GM12865 (cell line): ENCODE data around the gene TMA16.

ENCODE experiments used
- DNase-seq: peaks from one replicate; pipeline ENCODE4 v3.0.0; 2010; ENCODE audit warnings: low read depth
- H3K4me3 ChIP-seq: 2 replicates; pipeline ENCODE4 v1.5.1; 2011; ENCODE audit warnings: mild to moderate bottlenecking, low read depth, low read length, control low read depth
- TF ChIP-seq, protein P1 (sequence below): IDR thresholded peaks from 2 replicates; pipeline ENCODE4 v1.5.1; 2011; ENCODE audit warnings: low read length, control low read depth, low read depth, inconsistent platforms; ENCODE audit not compliant: insufficient read depth; ENCODE audit errors: missing control alignments

TMA16 gene

DNA sequence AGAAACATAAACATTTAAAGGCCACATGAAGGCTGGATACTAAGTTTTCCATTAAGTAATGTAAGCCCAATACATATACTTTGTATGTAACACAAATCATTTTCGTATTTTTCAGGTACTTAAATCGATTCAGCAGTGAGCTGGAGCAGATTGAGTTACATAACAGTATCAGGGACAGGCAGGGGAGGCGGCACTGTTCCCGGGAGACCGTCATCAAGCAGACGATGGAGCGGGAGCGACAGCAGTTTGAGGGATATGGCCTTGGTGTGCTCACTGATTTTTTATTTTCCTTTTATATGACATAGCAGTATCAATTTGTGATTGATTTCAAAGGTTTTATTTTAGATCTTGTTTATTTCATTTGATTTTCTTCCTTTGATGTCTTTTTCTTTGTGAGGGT lies 20.7 kb downstream of the TMA16 start:
- TF ChIP-seq, protein P1, sequence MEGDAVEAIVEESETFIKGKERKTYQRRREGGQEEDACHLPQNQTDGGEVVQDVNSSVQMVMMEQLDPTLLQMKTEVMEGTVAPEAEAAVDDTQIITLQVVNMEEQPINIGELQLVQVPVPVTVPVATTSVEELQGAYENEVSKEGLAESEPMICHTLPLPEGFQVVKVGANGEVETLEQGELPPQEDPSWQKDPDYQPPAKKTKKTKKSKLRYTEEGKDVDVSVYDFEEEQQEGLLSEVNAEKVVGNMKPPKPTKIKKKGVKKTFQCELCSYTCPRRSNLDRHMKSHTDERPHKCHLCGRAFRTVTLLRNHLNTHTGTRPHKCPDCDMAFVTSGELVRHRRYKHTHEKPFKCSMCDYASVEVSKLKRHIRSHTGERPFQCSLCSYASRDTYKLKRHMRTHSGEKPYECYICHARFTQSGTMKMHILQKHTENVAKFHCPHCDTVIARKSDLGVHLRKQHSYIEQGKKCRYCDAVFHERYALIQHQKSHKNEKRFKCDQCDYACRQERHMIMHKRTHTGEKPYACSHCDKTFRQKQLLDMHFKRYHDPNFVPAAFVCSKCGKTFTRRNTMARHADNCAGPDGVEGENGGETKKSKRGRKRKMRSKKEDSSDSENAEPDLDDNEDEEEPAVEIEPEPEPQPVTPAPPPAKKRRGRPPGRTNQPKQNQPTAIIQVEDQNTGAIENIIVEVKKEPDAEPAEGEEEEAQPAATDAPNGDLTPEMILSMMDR: no peak
- no peak for DNase-seq
- H3K4me3 ChIP-seq: no peak overlapping the region

DNA sequence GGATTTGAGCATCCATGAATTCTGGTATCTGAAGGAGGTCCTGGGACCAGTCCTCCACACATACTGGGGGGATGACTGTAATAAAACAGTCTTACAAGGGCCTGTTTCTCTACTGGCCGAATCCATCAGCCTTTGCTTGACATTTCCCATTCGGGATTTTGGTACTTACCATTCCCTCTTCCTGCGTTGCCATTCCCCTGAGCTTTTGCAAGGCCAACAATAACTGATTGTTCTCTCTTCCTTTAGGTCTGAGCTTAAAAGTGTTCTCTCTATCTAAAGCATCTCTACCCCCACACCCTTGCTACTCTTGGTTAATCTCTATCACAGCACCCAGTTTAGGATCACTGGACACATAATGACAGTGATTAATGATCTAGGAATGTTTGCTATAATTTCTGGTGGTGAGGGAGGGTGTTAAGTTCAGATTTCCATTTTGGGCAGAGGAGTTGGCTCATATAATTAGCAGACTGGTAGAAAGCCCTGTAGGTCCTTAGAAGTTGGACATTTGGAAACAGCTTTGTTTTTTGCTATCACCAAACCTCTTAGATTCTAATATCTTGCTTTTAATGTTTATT lies 29.4 kb downstream of the TMA16 start:
- TF ChIP-seq, protein P1: no peak
- DNase-seq: no peak

DNA sequence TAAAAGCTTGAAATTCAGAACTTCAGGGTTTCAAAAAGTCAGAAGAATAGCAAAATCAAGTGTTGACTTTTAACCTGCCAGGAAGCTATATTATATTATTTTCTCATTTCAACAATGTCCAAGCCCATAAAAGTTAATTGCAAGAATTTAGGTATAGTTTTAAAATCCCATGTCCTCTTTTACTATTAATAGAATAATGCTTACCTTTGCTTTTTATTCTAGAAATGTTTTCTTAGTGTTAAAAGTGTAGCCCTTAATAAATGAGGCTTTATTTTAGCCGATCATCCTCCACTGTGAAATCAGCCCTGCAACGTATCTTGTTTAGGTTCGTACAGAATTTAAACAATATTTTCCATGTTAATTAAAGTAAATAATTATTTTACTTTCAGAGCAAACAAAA lies 31.5 kb downstream of the TMA16 start:
- H3K4me3 ChIP-seq: no peak overlapping the region
- DNase-seq: no peak
- TF ChIP-seq, protein P1: no peak

More for the DNA sequence above, 29.4 kb downstream of the TMA16 start:
- H3K4me3 ChIP-seq: no peak overlapping the region

DNA sequence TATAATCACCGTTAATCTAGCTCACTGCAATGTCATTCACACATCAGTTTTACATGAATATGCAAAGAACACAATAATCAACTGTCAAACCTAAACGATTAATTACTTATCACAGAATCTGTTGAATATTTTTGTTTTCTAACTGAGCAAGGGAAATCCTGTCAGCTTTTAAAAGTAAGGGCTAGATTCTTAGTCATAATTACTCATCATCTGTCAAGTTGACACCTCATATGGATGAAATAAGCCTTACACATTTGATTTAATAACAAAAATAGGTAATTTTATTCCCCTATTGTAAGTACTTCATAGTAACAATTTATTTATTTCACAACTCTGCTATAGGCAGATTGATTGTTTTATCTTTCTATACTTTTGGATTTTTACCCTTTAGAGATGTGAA lies 32.7 kb downstream of the TMA16 start:
- no peak overlapping the region for H3K4me3 ChIP-seq
- TF ChIP-seq, protein P1: no peak
- DNase-seq: no peak

DNA sequence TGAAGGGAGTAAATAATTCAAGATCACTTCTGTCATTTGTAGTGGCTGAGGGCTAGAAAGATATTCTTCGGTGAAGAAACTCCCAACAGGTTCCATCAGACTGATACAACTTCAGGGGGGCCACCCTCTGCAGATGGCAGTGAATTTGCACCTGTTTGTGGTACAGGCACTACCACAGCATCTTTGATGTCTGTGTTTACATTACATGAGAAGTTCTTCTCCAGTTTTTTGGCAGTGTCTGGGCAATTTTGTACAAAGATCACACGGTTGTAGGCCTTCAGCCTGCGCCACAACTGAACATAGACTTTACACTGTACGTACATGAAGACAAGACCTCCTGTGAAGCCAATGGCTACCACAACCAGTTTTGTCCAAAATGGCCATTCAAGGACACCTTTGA lies 34.2 kb downstream of the TMA16 start:
- TF ChIP-seq, protein P1: no peak
- H3K4me3 ChIP-seq: no peak overlapping the region
- no peak for DNase-seq

DNA sequence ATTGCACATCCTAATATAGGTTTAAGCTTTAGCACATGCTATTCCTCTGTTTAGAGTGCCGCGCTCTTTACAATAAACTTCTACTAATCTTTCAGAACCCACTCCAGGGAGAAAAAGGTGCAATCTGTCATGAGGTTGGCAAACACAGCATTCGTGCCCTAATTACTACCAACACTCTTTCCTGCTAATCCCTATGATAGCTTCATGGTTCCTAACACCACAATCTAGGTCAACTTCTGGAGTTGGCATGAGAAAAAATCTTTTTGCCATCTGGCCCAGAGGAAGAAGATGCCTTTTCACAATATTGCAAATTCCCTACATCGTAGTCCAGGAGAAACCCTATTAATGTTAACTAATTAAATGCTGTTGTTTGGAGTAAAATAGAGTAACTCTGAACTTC lies 39.6 kb downstream of the TMA16 start:
- DNase-seq: no peak
- TF ChIP-seq, protein P1: no peak
- H3K4me3 ChIP-seq: no peak overlapping the region

DNA sequence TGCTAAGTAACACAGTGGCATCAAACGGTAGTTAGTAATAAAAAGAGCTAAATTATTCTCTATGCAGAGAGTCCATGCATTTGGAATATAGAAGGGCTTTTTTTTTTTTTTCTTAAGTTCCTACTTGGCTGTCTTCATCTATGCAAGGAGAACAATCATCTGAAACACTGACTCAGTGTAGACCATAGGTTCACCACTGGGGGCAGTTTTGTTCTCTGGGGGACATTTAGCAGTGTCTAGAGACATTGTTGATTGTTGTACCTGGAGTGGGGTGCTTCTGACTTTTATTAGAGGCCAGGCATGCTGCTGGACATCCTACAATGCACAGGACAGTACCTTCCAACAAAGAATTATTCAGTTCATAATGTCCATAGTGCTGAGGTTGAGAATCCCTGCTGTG lies 41.2 kb downstream of the TMA16 start:
- no peak for DNase-seq
- TF ChIP-seq, protein P1: no peak
- no peak overlapping the region for H3K4me3 ChIP-seq
